Dermis microvascular lymphatic vessel endothelial cell (primary cell): ENCODE measurements around the gene CIITA. TPM values are rescaled to one million over a fixed set of nuclear protein-coding genes. Genes with fewer than 3 reads are reported as not detected.
A peak's percentile ranks its signal among the peaks of the same experiment; 100 is the strongest.

Experiments
- DNase-seq, 2 donors: peaks; one replicate each; pipeline versions ENCODE4 v3.0.0 to v3.0.0-alpha.2; 2010; ENCODE audit warnings: low read depth in 2 of 2
- total RNA-seq: library from RNA; depleted of rRNA; stranded (reverse); fragments of >200 nt; gene quantifications from 2 replicates; pipeline ENCODE4 v1.2.1, GENCODE V29; 2014

CIITA gene
- total RNA-seq, 1 donor from 2014 or later: 0.13 TPM

- no peak for DNase-seq
These were observed 25.5 kb upstream of the CIITA start for GRCh38 chr16:10851512-10851911.

- DNase-seq: no peak
These were observed 24.7 kb upstream of the CIITA start for GRCh38 chr16:10852286-10852685.

- DNase-seq: no peak
These were observed 24.1 kb upstream of the CIITA start for GRCh38 chr16:10852948-10853347.

GRCh38 chr16:10856042-10856441, 21.0 kb upstream of the CIITA start:
- no peak for DNase-seq

- no peak for DNase-seq
These were observed 18.8 kb upstream of the CIITA start for GRCh38 chr16:10858203-10858602.

GRCh38 chr16:10859020-10859419, 18.0 kb upstream of the CIITA start:
- DNase-seq: no peak

GRCh38 chr16:10859658-10860057, 17.3 kb upstream of the CIITA start:
- no peak for DNase-seq

GRCh38 chr16:10862438-10862837, 14.6 kb upstream of the CIITA start:
- no peak for DNase-seq

GRCh38 chr16:10865991-10866966, 10.7 kb upstream of the CIITA start:
- no peak for DNase-seq

- no peak for DNase-seq
These were observed 9.8 kb upstream of the CIITA start for GRCh38 chr16:10867199-10867598.

GRCh38 chr16:10868104-10868595, 8.9 kb upstream of the CIITA start:
- DNase-seq: no peak

GRCh38 chr16:10868596-10869469, 8.2 kb upstream of the CIITA start:
- DNase-seq: peak; percentile 7 to 42

GRCh38 chr16:10870137-10870776, 6.7 kb upstream of the CIITA start:
- DNase-seq: no peak

- DNase-seq: no peak
These were observed 6.2 kb upstream of the CIITA start for GRCh38 chr16:10870808-10871156.

- peak in 1 of 2 donors; percentile 21 for DNase-seq
These were observed 5.6 kb upstream of the CIITA start for GRCh38 chr16:10871157-10871991.

- no peak for DNase-seq
These were observed 687 bp upstream of the CIITA start for GRCh38 chr16:10876315-10876714.

GRCh38 chr16:10877472-10877946, 507 bp downstream of the CIITA start:
- no peak for DNase-seq

GRCh38 chr16:10878328-10878643, 1.3 kb downstream of the CIITA start:
- no peak for DNase-seq

GRCh38 chr16:10878644-10879501, 1.9 kb downstream of the CIITA start:
- DNase-seq: peak in 1 of 2 donors; percentile 11
